GM19238 (cell line): ENCODE results near the gene CFAP221.
A peak's percentile ranks its signal among the peaks of the same experiment; 100 is the strongest.
"Not testable (repeated sequence)": the region's sequence is repeated elsewhere in the genome, so short reads cannot be mapped to it uniquely, and the experiment has no call there.

Experiments used
- DNase-seq: peaks from one replicate; pipeline ENCODE4 v3.0.0; 2011; ENCODE audit warnings: low spot score; ENCODE audit not compliant: insufficient read length

The CFAP221 gene

GRCh38 chr2:119586085-119586484 is 41.8 kb downstream of the CFAP221 start:
- DNase-seq = no peak

DNA sequence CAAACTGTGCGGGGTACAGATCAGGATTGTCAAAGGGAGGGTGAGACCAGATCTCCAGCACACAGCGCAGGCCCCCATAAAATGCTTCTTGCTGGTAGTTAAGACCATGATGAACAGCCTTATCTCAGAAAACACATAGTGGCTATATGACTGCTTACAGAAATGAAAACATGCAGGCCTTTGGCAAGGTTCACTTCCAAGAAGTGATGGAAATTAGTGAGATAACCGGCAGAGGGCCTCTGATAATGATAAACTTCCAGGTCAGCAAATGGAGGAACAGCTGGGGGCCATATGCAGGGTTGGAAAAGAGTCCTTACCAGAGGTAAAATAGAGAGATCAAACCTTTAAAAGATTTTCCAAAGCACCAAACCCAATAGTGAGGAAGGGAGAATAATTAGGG is 46.6 kb downstream of the CFAP221 start:
- no peak for DNase-seq

DNA sequence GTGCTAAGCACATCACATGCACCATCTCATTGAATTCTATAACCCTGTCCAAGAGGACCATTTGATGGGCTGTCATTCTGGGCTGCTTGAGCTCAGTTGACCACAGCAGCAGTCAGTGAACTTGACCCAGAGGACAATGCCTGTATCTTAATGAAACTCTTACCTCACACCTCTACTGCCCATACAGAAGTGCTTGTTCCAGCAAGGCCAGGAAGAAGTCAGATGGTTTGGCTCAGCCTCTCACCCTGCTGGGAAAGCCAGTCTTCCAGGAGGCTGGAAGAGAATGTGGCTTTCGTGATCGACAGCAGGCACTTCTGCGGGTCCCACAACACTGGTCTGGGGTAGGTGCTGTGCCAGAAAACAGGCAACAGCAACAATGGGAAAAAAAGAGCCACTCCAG is 47.3 kb downstream of the CFAP221 start:
- no peak for DNase-seq

DNA sequence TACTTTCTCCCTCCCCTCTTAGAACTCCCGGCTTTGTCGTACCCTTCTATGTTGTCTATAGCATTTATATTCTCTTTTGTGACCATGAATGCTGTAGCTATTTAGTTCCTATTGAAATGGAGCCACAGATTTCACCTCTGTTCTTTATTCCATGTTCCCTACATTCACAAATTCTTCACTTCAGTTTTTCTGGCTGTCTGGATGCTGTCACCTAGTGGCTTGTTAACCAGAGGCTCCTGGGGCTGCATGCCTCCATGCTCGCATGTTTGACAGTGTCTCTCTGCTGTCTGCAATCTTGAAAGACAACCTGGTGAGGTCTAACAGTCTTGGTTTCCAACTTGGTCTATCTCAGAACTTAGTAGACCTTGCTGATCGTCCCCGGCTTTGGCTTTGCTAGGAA is 48.2 kb downstream of the CFAP221 start:
- DNase-seq = no peak

DNA sequence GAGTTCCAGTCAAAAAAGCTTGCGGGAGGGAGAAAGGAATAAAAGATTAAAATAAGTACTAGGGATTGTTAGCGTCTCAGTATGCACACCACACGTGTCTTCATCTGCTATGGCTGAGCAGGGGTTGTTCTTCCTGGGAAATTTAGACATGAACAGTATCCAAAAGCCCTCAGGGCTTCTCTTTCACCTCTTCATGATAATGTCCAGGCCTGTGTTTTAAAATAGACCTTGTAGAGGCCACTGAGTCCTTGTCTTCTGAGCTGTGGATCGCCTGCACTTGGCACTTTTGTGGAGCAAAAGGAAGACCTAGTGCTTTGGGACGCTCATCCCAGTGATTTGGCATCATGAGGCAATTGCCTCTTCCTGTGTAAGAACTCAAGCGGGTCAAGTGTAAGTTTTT is 52.4 kb downstream of the CFAP221 start:
- DNase-seq = no peak

DNA sequence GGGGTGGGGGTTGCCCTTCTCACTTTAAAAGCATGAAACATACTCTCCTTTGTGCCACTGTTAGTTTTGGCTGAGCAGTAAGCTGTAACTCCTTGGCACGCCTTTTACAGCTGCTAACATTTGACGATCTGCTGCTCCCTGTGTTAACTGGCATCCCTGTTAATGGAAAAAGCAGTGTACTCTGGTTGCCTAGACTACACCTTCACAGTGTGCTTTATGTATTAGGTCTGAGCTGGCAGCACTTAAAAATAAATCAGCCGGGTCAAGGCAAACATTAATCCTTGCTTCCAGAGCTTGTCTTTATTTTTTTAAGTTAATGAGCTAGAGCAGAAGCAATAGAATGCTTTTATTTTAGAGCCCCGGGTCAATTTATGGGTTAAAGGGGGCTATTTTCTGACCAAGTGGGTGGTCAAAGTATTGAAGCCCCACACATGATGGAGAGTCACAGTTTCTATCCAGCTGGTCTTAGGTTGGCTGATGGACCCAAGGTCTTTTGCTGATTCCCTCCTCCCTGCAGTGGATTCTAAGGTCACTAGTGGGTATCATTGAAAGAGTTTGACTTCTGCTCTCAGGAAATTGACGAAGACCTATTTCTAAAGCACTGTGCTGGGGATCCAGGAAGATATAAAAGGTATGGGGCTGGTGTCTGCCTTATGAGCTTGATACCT is 54.5 kb downstream of the CFAP221 start:
- no peak for DNase-seq

DNA sequence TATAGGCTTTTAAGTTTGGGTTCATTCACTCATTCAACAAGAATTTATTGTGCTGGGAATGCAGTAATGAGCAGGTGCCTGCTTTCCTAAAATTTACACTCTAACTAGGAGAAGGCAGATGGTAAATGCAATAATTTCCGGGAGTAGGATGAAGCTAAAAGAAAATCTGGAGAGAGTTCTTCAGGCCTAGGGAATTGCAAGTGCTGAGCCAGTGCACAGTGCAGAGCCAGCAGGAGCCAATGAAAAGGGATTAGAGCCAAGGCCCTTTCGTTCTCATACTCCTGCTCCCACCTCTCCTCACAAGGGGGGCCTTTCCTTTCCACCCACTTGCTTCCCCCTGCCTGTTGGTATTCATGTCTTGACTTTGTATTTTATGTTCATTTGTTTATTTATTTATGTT is 55.1 kb downstream of the CFAP221 start:
- no peak for DNase-seq

DNA sequence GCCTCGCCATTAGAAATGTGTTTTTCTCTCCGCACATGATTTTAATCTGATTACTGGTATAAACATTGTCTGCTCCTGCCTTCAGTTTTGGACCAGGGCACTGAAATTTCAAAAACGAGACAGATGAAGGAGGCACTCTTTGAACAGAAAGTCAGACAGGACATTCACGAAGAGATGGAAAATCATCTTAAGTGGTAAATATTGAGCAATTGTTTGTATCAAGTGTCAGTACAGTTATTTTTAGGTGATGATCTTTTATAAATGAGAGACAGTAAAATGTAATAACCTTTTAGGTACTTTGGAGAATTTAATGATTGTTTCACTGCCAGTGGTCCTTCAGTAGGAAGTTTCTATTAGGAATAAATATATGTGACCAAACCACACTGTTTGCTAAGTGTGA is 60.8 kb downstream of the CFAP221 start:
- no peak for DNase-seq

GRCh38 chr2:119606674-119607073 is 62.4 kb downstream of the CFAP221 start:
- DNase-seq = no peak

- DNase-seq = no peak
Measured at GRCh38 chr2:119608553-119608952, 64.3 kb downstream of the CFAP221 start.

DNA sequence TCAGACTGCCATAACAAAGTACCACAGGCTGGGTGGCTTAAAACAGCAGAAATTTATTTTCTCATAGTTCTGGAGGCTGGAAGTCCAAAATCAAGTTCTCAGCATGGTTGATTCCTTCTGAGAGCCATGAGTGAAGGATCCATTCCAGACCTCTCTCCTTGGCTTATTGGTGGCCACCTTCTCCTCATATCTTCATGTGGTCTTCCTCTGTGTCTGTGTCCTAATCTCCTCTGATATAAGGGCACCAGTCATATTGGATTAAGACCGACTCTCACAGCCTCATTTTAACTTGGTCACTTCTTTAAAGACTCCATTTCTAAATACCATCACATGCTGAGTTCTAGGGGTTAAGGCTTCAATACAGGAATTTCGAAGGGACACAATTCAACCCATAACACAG is 65.1 kb downstream of the CFAP221 start:
- DNase-seq = no peak

- not testable (repeated sequence) for DNase-seq
Measured at GRCh38 chr2:119614140-119614539, 69.9 kb downstream of the CFAP221 start.

DNA sequence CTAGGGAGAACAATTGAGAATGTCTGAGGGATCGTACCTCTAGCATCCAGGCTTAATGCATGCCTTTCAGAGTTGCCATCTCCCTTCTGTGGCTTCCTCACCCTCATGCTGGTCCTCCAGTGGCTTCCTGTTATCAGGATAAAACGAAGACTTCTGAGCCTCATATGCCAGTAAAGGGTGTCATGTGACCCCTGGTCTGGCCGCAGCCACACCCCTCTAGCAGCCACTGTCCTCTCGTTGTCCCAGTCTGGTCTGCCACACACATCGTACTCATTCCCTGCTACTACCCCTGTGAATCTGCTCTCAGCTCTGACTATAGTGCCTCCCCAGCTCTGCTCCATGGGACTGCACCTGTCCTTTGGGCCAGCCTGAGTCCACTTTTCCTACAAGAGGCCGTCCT is 72.2 kb downstream of the CFAP221 start:
- DNase-seq = no peak

GRCh38 chr2:119617455-119617854 is 73.2 kb downstream of the CFAP221 start:
- DNase-seq = no peak

- not testable (repeated sequence) for DNase-seq
Measured at GRCh38 chr2:119618725-119619124, 74.5 kb downstream of the CFAP221 start.

DNA sequence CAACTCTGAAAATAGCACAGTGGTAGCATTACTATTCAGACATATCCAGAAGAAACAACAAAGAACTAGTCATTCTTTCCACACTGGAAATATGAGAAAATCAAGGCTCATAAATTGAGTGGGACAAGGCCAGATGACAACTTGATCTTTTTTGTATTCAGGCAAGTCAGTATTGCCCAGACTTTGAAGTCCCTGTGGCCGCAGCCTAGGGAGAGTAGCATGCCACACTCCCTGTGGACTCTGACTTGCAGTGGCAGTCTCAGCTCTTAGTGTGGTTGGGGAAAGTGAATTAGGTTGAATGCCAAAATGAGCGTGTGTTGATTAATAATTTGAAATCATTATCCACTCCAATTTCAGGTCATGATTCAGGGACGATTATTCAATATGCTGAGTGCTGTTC is 81.0 kb downstream of the CFAP221 start:
- DNase-seq = no peak

DNA sequence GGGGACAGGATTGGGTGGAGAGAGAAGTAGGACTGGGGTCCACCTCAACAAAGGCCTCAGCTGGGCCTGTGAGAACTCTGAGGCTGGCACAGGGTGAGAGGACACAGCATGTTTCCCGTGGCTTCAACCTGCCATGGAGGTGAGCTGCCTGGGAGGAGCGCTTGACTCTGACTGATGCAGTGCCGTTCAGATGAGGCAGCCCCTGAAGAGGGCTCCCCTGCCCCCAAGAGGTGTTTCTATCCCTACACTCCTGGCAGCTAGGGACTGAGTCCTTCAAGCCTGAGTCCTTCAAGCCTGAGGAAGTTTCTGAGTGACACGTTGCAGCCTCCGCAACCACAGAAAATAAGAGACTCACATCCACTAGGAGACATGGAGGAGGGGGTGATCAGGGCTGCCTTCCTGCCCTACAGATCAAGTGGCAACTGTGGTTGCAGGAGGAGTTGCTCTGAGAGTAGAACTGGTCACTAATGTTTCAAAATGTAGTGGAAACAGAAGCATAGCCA is 85.1 kb downstream of the CFAP221 start:
- DNase-seq = no peak

GRCh38 chr2:119630121-119630520 is 85.9 kb downstream of the CFAP221 start:
- no peak for DNase-seq

DNA sequence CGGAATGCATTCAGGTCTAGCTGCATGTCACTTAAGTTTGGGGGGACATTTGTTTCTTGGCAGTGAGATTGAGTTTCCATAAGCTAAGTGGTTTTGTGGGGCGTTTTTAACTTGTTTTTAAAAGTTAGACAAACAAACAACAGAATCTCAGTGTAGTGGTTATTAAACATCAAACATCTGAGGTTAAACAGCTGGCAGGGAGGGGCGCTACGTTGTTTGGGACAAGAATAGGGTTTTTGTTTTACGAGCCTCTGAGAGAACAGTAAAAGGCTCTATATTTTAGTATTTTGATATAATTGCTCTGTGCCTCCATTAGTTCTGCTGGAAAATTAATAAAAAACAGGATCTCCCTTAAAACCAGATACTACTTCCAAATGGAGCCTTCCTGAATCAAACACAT is 93.1 kb downstream of the CFAP221 start:
- no peak for DNase-seq

GRCh38 chr2:119638246-119638645 is 94.0 kb downstream of the CFAP221 start:
- no peak for DNase-seq

GRCh38 chr2:119638685-119639554 is 94.7 kb downstream of the CFAP221 start:
- no peak for DNase-seq

- peak; percentile 60 for DNase-seq
Measured at GRCh38 chr2:119641562-119642258, 97.5 kb downstream of the CFAP221 start.
